ENCODE results near the gene KIAA1614. TPM values are rescaled to one million over a fixed set of nuclear protein-coding genes. Genes with fewer than 3 reads are reported as not detected.

Gene KIAA1614
- total RNA-seq, 1 experiment from 2014 or later, result 0.15 TPM

GRCh38 chr1:180920193-180920592, 7.5 kb downstream of the KIAA1614 start:
- H3K9me2 ChIP-seq (ENCODE audit: insufficient read depth), result no peaks in the 10 kb centered on the region
- H4K20me1 ChIP-seq (ENCODE audit: insufficient read depth), result no peaks in the 10 kb centered on the region
- no TSS peak for BruUV-seq (replicated peaks)
- no peak for TF ChIP-seq EZH2 (IDR thresholded peaks at IDR 0.05; ENCODE audit: low read depth)
- no peak for TF ChIP-seq CTCF (conservative IDR thresholded peaks at IDR 0.05)
- no peaks in the 10 kb centered on the region for H3F3A ChIP-seq (ENCODE audit: insufficient read depth, low read depth)
- H3K36me3 ChIP-seq (ENCODE audit: low read depth), result no peaks in the 10 kb centered on the region
- ChIA-PET POLR2A (ENCODE audit: unreplicated experiment) (no interaction called here), CTCF (no interaction called here)
- intact Hi-C loops (cut with micrococcal nuclease; ENCODE audit: unreplicated experiment), result no loop called here
- H3K27me3 ChIP-seq (ENCODE audit: insufficient read depth, low read depth), result no peaks in the 10 kb centered on the region; the same call in 1 of the 2 replicates
- no peak for DNase-seq
- H3K27ac ChIP-seq, result no peak overlapping the region
- H2AFZ ChIP-seq, result no peak overlapping the region
- H3K4me1 ChIP-seq (replicated peaks; ENCODE audit: insufficient read depth), result peaks cover 14% of the 10 kb centered on the region
- no peak overlapping the region for H3K4me2 ChIP-seq
- H3K79me2 ChIP-seq (ENCODE audit: low read depth), result no peaks in the 10 kb centered on the region
- H3K4me3 ChIP-seq, result no peak overlapping the region
- H3K9me3 ChIP-seq (ENCODE audit: insufficient read depth, low read depth), result no peaks in the 10 kb centered on the region

- H3K4me3 ChIP-seq, result no peak overlapping the region
- H3K9me3 ChIP-seq (ENCODE audit: insufficient read depth, low read depth), result no peaks in the 10 kb centered on the region
- TF ChIP-seq EZH2 (IDR thresholded peaks at IDR 0.05; ENCODE audit: low read depth) (no peak), CTCF (conservative IDR thresholded peaks at IDR 0.05) (no peak)
- no peaks in the 10 kb centered on the region for H3F3A ChIP-seq (ENCODE audit: insufficient read depth, low read depth)
- H3K36me3 ChIP-seq (ENCODE audit: low read depth), result no peaks in the 10 kb centered on the region
- POLR2A ChIA-PET (ENCODE audit: unreplicated experiment), result interaction anchor here (0.6 kb wide), 1 partner anchor 27 kb away, joined by 20 read pairs; no protein-coding TSS in a partner anchor
- intact Hi-C loops (cut with micrococcal nuclease; ENCODE audit: unreplicated experiment), result no loop called here
- no peak for DNase-seq
- BruUV-seq (replicated peaks), result no TSS peak
- H4K20me1 ChIP-seq (ENCODE audit: insufficient read depth), result no peaks in the 10 kb centered on the region
- no peak overlapping the region for H3K27ac ChIP-seq
- peaks cover 14% of the 10 kb centered on the region for H3K4me1 ChIP-seq (replicated peaks; ENCODE audit: insufficient read depth)
- no peaks in the 10 kb centered on the region for H3K79me2 ChIP-seq (ENCODE audit: low read depth)
- no peak overlapping the region for H3K4me2 ChIP-seq
- CTCF ChIA-PET, result no interaction called here
- no peaks in the 10 kb centered on the region; the same call in 1 of the 2 replicates for H3K27me3 ChIP-seq (ENCODE audit: insufficient read depth, low read depth)
- no peak overlapping the region for H2AFZ ChIP-seq
- H3K9me2 ChIP-seq (ENCODE audit: insufficient read depth), result no peaks in the 10 kb centered on the region
Measured at GRCh38 chr1:180920702-180921101, 8.0 kb downstream of the KIAA1614 start.

DNA sequence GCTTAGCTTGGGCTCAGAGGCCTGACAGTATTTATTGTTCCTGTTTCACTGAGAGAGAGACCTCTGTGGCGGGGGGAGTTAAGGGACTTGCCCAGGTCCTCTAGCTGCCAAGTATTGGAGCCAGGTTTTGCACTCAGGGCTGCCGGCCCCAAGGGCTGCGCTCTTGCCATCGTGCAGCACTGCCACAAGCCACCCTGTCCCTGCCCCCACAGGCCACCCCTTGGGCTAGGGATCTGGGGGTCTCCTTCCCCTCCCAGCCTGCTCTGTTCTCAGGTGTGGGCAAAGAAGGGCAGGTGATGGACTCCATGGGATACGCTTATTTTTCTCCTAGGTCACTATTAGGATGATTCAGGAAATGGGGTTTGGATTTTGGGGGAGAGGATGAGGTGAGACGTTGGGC, 8.7 kb downstream of the KIAA1614 start:
- H3K9me2 ChIP-seq (ENCODE audit: insufficient read depth), result no peaks in the 10 kb centered on the region
- no peaks in the 10 kb centered on the region for H3K9me3 ChIP-seq (ENCODE audit: insufficient read depth, low read depth)
- H4K20me1 ChIP-seq (ENCODE audit: insufficient read depth), result no peaks in the 10 kb centered on the region
- no peak overlapping the region for H3K27ac ChIP-seq
- CTCF ChIA-PET, result no interaction called here
- H3K27me3 ChIP-seq (ENCODE audit: insufficient read depth, low read depth), result no peaks in the 10 kb centered on the region; the same call in 1 of the 2 replicates
- H3K79me2 ChIP-seq (ENCODE audit: low read depth), result no peaks in the 10 kb centered on the region
- DNase-seq, result no peak
- BruUV-seq (replicated peaks), result no TSS peak
- intact Hi-C loops (cut with micrococcal nuclease; ENCODE audit: unreplicated experiment), result no loop called here
- no peaks in the 10 kb centered on the region for H3K36me3 ChIP-seq (ENCODE audit: low read depth)
- peaks cover 14% of the 10 kb centered on the region for H3K4me1 ChIP-seq (replicated peaks; ENCODE audit: insufficient read depth)
- no peak overlapping the region for H2AFZ ChIP-seq
- TF ChIP-seq EZH2 (IDR thresholded peaks at IDR 0.05; ENCODE audit: low read depth) (no peak), CTCF (conservative IDR thresholded peaks at IDR 0.05) (no peak)
- H3F3A ChIP-seq (ENCODE audit: insufficient read depth, low read depth), result no peaks in the 10 kb centered on the region
- no peak overlapping the region for H3K4me2 ChIP-seq
- POLR2A ChIA-PET (ENCODE audit: unreplicated experiment), result no interaction called here
- H3K4me3 ChIP-seq, result no peak overlapping the region

Measured in PC-9 (cell line).